Esophagus (tissue), 2 donors: ENCODE results near the gene SULT2A1. TPM values are rescaled to one million over a fixed set of nuclear protein-coding genes. Genes with fewer than 3 reads are reported as not detected.
"Not testable (repeated sequence)": the region's sequence is repeated elsewhere in the genome, so short reads cannot be mapped to it uniquely, and the experiment has no call there.

Source experiments
- H3K27ac ChIP-seq, 2 donors: one replicate each; pipeline ENCODE4 v1.5.1; 2013; ENCODE audit warnings: low read depth in 2 of 2, mild to moderate bottlenecking in 2 of 2, inconsistent platforms in 1 of 2, low read length in 1 of 2, moderate library complexity in 1 of 2
- H3K27me3 ChIP-seq, 2 donors: one replicate each; pipeline ENCODE4 v1.6.1; 2013; ENCODE audit warnings: low read length in 2 of 2, control low read depth in 1 of 2, mild to moderate bottlenecking in 1 of 2; ENCODE audit not compliant: insufficient read depth in 2 of 2, control insufficient read depth in 1 of 2
- H3K36me3 ChIP-seq, 2 donors: one replicate each; pipeline ENCODE4 v1.6.1; 2013; ENCODE audit warnings: low read length in 1 of 2; ENCODE audit not compliant: control insufficient read depth in 2 of 2, insufficient read depth in 2 of 2
- H3K4me1 ChIP-seq, 2 donors: one replicate each; pipeline ENCODE4 v1.6.1; 2013; ENCODE audit warnings: low read length in 1 of 2; ENCODE audit not compliant: control insufficient read depth in 2 of 2, insufficient read depth in 2 of 2
- H3K4me3 ChIP-seq, 2 donors: one replicate each; pipeline ENCODE4 v1.5.1; 2013; ENCODE audit warnings: low read length in 2 of 2, mild to moderate bottlenecking in 2 of 2, low read depth in 1 of 2, moderate library complexity in 1 of 2
- H3K9me3 ChIP-seq, 2 donors: one replicate each; pipeline ENCODE4 v1.6.1; 2013; ENCODE audit warnings: mild to moderate bottlenecking in 2 of 2, low read depth in 1 of 2, low read length in 1 of 2, moderate library complexity in 1 of 2; ENCODE audit not compliant: control insufficient read depth in 2 of 2, insufficient read depth in 1 of 2
- WGBS, 2 donors: extraction: QIAGEN DNeasy Blood & Tissue Kit; methylation state at CpG; one replicate each; pipeline ENCODE4 v1.1.7; 2013; 5-methylcytosine and 5-hydroxymethylcytosine counted together
- polyA plus RNA-seq, 2 donors: library from polyadenylated mRNA; stranded (reverse); fragments of 200-250 nt; gene quantifications; one replicate each; pipeline ENCODE4 v1.2.3, GENCODE V29; 2013
- donor health status: healthy with polysubstance abuse.
- donor health status: Bipolar disorder and iron deficiency.

Gene SULT2A1
- polyA plus RNA-seq, 2 donors, result 0.02 TPM; not detected in 1

DNA sequence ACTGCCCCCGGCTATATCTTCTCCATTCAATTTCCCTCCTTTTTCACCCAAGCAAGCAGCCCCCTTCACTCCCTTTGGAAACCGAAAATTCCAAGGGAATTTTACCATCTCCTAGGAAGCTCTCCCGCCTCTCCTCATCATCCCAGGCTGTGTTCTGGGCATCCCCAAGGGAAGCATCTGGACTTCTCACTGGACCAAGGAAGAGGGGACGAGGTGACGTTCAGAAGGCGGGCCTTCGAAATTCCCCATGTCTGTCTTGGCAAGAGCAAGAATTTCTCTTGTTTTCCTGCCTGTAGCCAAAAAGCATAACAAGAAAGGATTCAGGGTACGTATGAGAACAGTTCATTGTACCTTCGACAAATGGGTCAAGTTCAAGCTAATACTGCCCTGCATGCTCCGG is 20.9 kb downstream of the SULT2A1 start:
- Histone ChIP-seq H3K4me1 (no peaks in the 10 kb centered on the region), H3K36me3 (no peaks in the 10 kb centered on the region), H3K4me3 (no peak overlapping the region), H3K9me3 (peaks cover 0 to 4% of the 10 kb centered on the region in 2 donors), H3K27ac (no peak overlapping the region), H3K27me3 (no peaks in the 10 kb centered on the region)
- WGBS, 2 donors, result 50 to 59% methylated on average over 10 of the region's 10 CpGs

DNA sequence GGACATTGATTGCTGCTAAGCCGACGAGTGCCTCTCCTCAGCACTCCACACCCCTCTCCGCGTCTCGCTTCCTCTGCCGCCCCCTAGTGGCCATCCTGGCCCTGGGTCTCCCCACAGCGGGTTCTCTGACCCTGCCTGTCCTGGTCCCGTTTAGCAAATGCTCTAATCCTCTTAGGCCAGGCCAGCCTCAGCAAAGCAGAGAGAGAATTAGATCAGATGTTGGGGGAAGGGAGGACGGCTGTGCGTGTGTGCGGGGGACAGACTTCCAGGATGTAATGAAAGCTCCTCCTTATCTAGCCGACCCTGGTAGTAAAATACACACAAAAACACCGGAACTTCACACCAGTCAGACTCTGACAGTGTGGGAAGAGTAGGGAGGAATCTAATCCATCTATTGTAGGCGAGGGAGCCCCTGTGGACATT is 22.6 kb downstream of the SULT2A1 start:
- Histone ChIP-seq H3K27ac (no peak overlapping the region), H3K4me3 (no peak overlapping the region), H3K27me3 (no peaks in the 10 kb centered on the region), H3K4me1 (no peaks in the 10 kb centered on the region), H3K36me3 (no peaks in the 10 kb centered on the region), H3K9me3 (peaks cover 0 to 4% of the 10 kb centered on the region in 2 donors)
- WGBS, 2 donors, result 16 to 18% methylated on average over 14 of the region's 14 CpGs

DNA sequence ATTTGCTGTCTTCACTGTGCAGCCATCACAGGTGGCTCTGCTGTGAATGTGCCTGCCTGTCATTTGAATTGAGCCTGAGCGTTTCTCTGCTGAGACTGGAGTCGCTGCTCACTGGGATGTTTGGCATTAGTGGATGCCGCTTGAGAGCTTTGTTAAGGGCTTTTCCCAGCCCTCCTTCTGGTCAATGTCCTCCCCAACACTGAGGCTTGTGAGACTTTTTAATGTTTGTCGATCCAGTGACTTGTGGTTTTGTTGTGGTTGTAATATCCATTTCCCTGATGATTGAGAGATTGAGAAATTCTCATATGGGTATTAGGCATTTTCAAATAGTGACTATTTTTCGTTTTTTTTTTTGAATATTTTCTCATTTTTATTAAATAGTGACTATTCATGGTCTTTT is 24.5 kb downstream of the SULT2A1 start:
- 91 to 92% methylated on average over 5 of the region's 5 CpGs for WGBS, 2 donors
- H3K4me3 ChIP-seq, result no peak overlapping the region
- no peak overlapping the region for H3K27ac ChIP-seq
- no peaks in the 10 kb centered on the region for H3K36me3 ChIP-seq
- H3K27me3 ChIP-seq, result no peaks in the 10 kb centered on the region
- no peaks in the 10 kb centered on the region for H3K4me1 ChIP-seq
- peaks cover 0 to 4% of the 10 kb centered on the region in 2 donors for H3K9me3 ChIP-seq

DNA sequence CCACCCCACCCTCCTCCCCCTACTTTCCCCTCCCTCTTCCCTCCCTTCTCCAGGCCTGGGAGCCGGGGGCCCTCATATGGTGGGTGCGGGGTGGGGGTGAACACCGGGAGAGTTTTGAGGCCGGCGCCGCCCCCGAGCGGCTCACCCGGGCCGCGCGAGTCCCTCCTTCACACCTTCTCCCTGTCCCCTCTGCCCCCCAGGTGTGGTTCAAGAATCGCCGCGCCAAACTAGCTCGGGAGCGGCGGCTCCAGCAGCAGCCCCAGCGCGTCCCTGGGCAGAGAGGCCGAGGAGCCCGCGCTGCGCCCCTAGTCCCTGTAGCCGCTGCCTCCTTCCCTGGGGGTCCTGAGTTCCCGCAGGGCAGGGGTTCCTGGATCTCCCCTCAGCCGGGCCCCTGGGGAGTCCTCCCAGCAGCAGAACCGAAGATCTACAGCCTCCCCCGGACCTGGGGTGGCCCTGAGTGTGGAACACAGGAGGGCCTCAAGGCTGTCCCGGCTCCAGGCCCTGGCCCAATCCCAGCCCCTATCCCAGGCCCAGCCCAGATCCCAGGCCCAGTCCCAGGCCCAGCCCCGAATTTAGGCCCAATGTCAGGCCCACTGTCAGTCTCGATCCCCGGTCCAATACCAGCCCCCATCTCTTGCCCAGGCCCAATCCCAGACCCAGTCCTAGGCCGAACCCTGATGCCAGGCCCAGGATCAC is 25.4 kb downstream of the SULT2A1 start:
- no peaks in the 10 kb centered on the region for H3K27me3 ChIP-seq
- no peaks in the 10 kb centered on the region for H3K4me1 ChIP-seq
- 56 to 71% methylated on average over 17 to 33 of the region's 34 CpGs for WGBS, 2 donors
- peaks cover 0 to 4% of the 10 kb centered on the region in 2 donors for H3K9me3 ChIP-seq
- H3K36me3 ChIP-seq, result no peaks in the 10 kb centered on the region
- H3K4me3 ChIP-seq, result no peak overlapping the region
- H3K27ac ChIP-seq, result no peak overlapping the region

DNA sequence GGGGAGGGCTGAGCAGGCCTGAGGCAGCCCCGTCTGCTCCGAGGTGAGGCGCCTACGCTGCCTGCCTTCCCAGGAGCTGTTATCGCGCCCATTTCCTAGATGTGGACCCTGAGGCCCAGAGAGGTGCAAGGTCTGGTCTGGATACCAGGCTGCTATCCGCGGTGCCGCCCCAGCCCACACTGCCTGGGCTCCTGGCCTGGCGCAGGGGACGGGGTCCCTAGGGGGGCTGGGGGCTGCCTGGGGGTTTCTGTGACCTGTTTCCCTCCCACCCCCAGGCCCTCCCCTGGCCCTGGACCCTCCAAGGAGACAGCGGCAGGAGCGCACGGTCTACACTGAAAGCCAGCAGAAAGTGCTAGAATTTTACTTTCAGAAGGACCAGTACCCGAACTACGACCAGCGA is 26.3 kb downstream of the SULT2A1 start:
- not testable (repeated sequence) for H3K4me1 ChIP-seq, H3K27me3 ChIP-seq, H3K4me3 ChIP-seq, H3K9me3 ChIP-seq, H3K27ac ChIP-seq, H3K36me3 ChIP-seq
- 76 to 93% methylated on average over 3 to 13 of the region's 17 CpGs for WGBS, 2 donors

DNA sequence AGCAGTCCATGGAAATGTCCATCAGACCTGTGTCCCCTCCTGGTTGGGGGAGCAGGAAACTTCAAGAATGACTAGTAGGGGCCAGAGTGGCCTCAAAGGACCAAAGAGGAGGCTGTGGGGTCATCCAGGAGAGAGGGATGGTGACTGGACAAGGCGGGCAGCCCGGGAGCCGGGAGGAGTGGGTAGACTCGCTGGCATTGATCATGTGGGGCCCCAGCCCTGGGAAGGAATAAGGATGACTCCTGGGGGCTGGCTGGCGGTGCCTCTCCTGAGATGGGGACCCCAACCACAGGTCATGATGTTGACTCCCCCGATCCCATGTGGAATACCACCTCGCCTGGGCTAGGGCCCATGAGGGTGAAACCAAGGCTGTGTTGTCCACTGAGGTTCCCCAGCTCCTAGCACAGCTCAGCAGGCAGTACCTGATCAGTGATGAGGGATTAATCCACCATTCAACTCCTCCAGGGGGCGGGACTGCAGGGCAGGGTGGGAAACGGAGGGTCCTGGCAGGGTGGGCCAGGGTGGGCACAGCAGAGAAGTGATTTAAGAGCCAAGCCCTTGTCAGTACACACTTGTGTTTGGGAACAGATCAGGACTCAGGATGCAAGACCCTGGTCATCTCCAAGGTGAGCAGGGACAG is 27.3 kb downstream of the SULT2A1 start, which contains the start of gene TPRX2:
TSS of gene TPRX2 (plus strand) at position 590 of the 640 bp plus-strand sequence. CDS start at position 602, 12 bp downstream.
- not testable (repeated sequence) for H3K36me3 ChIP-seq, H3K27me3 ChIP-seq, H3K4me1 ChIP-seq, H3K27ac ChIP-seq, H3K9me3 ChIP-seq, H3K4me3 ChIP-seq
- 80 to 90% methylated on average over 9 of the region's 9 CpGs for WGBS, 2 donors

DNA sequence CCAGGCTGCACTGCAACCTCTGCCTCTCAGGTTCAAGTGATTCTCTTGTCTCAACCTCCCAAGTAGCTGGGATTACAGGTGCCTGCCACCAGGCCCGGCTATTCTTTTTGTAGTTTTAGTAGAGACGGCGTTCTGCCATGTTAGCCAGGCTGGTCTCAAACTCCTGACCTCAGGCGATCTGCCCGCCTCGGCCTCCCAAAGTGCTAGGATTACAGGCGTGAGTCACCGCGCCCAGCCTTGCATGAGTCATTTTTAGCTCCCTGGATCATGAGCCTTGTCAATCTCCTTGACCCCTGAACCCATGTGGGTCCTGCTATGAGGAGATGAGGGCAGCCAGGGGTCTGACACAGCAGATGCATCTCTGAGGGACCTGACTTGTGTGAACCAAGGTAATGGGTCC is 27.9 kb downstream of the SULT2A1 start:
- not testable (repeated sequence) for H3K4me3 ChIP-seq, H3K36me3 ChIP-seq, H3K4me1 ChIP-seq, H3K27ac ChIP-seq, H3K9me3 ChIP-seq, H3K27me3 ChIP-seq
- 54 to 71% methylated on average over 9 of the region's 9 CpGs for WGBS, 2 donors

DNA sequence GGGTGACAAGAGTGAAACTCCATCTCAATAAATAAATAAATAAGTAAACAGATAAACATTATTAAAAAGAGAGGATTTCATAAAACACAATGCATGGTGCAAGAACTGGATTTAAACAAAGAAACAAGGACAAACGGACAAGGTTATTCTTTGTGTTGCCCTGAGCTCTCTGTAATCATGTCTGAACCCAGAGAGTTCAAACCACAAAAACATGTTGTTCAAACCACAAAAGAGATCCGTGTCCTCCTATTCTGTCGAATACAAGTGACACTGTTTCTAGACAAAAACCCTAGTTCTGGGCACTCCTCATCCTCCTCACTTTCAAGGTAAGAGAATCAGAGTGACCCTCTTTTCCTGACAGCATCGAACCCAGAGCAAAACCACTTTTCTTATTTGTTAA is 31.7 kb downstream of the SULT2A1 start:
- Histone ChIP-seq H3K4me3 (no peak overlapping the region), H3K27ac (no peak overlapping the region), H3K36me3 (no peaks in the 10 kb centered on the region), H3K27me3 (peaks cover 0 to 2% of the 10 kb centered on the region in 2 donors), H3K4me1 (peaks cover 0 to 2% of the 10 kb centered on the region in 2 donors), H3K9me3 (no peaks in the 10 kb centered on the region)
- 59 to 62% methylated on average over 4 of the region's 4 CpGs for WGBS, 2 donors

DNA sequence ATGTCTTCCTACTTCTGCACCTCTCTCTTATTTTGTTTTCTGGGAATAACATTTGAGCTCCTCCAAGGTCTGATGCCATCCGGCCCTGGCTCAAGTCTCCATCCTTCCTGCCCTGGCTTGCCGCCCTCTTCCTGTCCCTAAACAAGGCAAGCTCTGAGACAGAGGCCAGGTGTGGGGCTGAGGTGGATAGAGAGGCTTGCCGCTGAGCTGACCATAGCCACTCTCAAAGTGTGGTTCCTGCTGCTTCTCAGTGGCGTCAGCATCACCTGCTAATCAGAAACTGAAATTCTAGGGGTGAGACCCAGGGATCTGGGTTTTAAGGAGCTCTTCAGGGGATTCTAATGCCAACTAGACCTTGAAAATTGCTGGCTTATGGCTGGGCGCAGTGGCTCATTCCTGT is 33.1 kb downstream of the SULT2A1 start:
- Histone ChIP-seq H3K27me3 (peaks cover 0 to 2% of the 10 kb centered on the region in 2 donors), H3K36me3 (no peaks in the 10 kb centered on the region), H3K9me3 (no peaks in the 10 kb centered on the region), H3K27ac (no peak overlapping the region), H3K4me1 (peaks cover 0 to 2% of the 10 kb centered on the region in 2 donors), H3K4me3 (no peak overlapping the region)
- 67 to 69% methylated on average over 5 of the region's 5 CpGs for WGBS, 2 donors
